GM12878 (cell line): ENCODE results near the gene SGO1. TPM values are rescaled to one million over a fixed set of nuclear protein-coding genes. Genes with fewer than 3 reads are reported as not detected.

Experiments used
- ATAC-seq: fragments of 200-7000 bp; cut with Tn5 transposase; 3 replicates; pipeline ENCODE4 v1.9.1; 2020; ENCODE audit warnings: mild to moderate bottlenecking, moderate library complexity
- BruUV-seq: library from RNA; stranded (reverse); fragments of 400-500 nt; replicated peaks from 2 replicates; lab custom pipeline; 2021; lab: Mats Ljungman, UMichigan
- CTCF ChIA-PET: fragments of 300-600 bp; sonication (Branson Sonifier 250); formaldehyde crosslinking; extraction: SDS; loops from one replicate; lab custom pipeline; 2021; ENCODE audit warnings: inconsistent platforms; lab: Yijun Ruan, JAX
- POLR2A ChIA-PET: fragments of 350-600 bp; formaldehyde crosslinking; extraction: SDS; loops from one replicate; lab custom pipeline; 2021; ENCODE audit warnings: inconsistent platforms; lab: Charles Lee
- RAD21 ChIA-PET: fragments of 300-600 bp; sonication (Branson Sonifier 250); formaldehyde crosslinking; loops from one replicate; lab custom pipeline; 2023; ENCODE audit warnings: antibody characterized with exemption; ENCODE audit not compliant: unreplicated experiment; lab: Charles Lee
- SMC1A ChIA-PET: fragments of 300-600 bp; sonication (Branson Sonifier 250); formaldehyde crosslinking; loops from one replicate; lab custom pipeline; 2023; ENCODE audit not compliant: unreplicated experiment, uncharacterized antibody; lab: Charles Lee
- DNase-seq: peaks from one replicate; pipeline ENCODE4 v3.0.0-alpha.2; 2011; ENCODE audit warnings: low read depth, low spot score
- FAIRE-seq: peaks from 3 replicates; lab custom pipeline; 2011; peaks lifted over from hg19 to GRCh38; lab: Jason Lieb, UNC
- H2AFZ ChIP-seq: 2 replicates; pipeline ENCODE4 v1.6.0; 2011; ENCODE audit warnings: low read depth, low read length, control low read depth; ENCODE audit not compliant: control insufficient read depth
- H3K27ac ChIP-seq: 2 replicates; pipeline ENCODE4 v1.5.1; 2011; ENCODE audit warnings: control low read depth; ENCODE audit not compliant: control insufficient read depth, insufficient read depth
- H3K27me3 ChIP-seq, 2 experiments: replicated peaks in 1 of 2; 2 replicates each; pipeline versions ENCODE4 v1.6.0 to v1.6.1; 2011; ENCODE audit warnings: low read length in 1 of 2; ENCODE audit not compliant: control insufficient read depth in 2 of 2, insufficient read depth in 2 of 2
- H3K36me3 ChIP-seq, 2 experiments: 2 replicates each; pipeline ENCODE4 v1.5.1; 2011; ENCODE audit warnings: low read length in 1 of 2; ENCODE audit not compliant: control insufficient read depth in 2 of 2, insufficient read depth in 2 of 2
- H3K4me1 ChIP-seq: 2 replicates; pipeline ENCODE4 v1.6.1; 2011; ENCODE audit warnings: mild to moderate bottlenecking, low read length, moderate library complexity, mixed read lengths; ENCODE audit not compliant: control insufficient read depth, insufficient read depth
- H3K4me2 ChIP-seq: 2 replicates; pipeline ENCODE4 v1.6.0; 2011; ENCODE audit warnings: control low read depth; ENCODE audit not compliant: control insufficient read depth, insufficient read depth
- H3K4me3 ChIP-seq: fragments of 200-600 bp; sonication (generic); 2 replicates; pipeline ENCODE4 v1.5.1; 2016
- H3K79me2 ChIP-seq: 2 replicates; pipeline ENCODE4 v1.6.0; 2011; ENCODE audit warnings: low read length; ENCODE audit not compliant: control insufficient read depth, insufficient read depth
- H3K9ac ChIP-seq: 2 replicates; pipeline ENCODE4 v1.8.0; 2011; ENCODE audit warnings: low read length, control low read depth, mixed read lengths; ENCODE audit not compliant: control insufficient read depth, insufficient read depth
- H3K9me3 ChIP-seq: replicated peaks from 3 replicates; pipeline ENCODE4 v1.5.1; 2011; ENCODE audit warnings: mild to moderate bottlenecking, low read length; ENCODE audit not compliant: control insufficient read depth, insufficient read depth
- H4K20me1 ChIP-seq: 2 replicates; pipeline ENCODE4 v1.6.0; 2011; ENCODE audit not compliant: control insufficient read depth, insufficient read depth
- BRCA1 ChIP-seq: IDR thresholded peaks from 2 replicates; pipeline ENCODE4 v1.6.1; 2011; ENCODE audit warnings: low read depth, low read length, improper control_type of control experiment
- ESRRA ChIP-seq: IDR thresholded peaks from 2 replicates; pipeline ENCODE4 v1.6.1; 2012; ENCODE audit warnings: mild to moderate bottlenecking, low read length, improper control_type of control experiment
- MYC ChIP-seq: IDR thresholded peaks from 2 replicates; pipeline ENCODE4 v1.6.1; 2011; ENCODE audit warnings: mild to moderate bottlenecking, low read length, moderate library complexity, inconsistent platforms; ENCODE audit not compliant: insufficient read depth, insufficient replicate concordance, insufficient read length, severe bottlenecking
- NFYA ChIP-seq: IDR thresholded peaks from 2 replicates; pipeline ENCODE4 v1.6.1; 2011; ENCODE audit warnings: low read depth, mild to moderate bottlenecking, low read length, improper control_type of control experiment, borderline replicate concordance
- NRF1 ChIP-seq: conservative IDR thresholded peaks from 2 replicates; pipeline ENCODE4 v1.6.1; 2011; ENCODE audit warnings: mild to moderate bottlenecking, low read depth, low read length, improper control_type of control experiment
- POLR2A ChIP-seq: IDR thresholded peaks from 2 replicates; pipeline ENCODE4 v1.6.1; 2011; ENCODE audit warnings: low read depth, mild to moderate bottlenecking, low read length
- SMAD1 ChIP-seq: fragments of 450-650 bp; IDR thresholded peaks from 2 replicates; pipeline ENCODE4 v1.6.1; 2018; ENCODE audit warnings: mild to moderate bottlenecking, low read depth; ENCODE audit not compliant: partially characterized antibody
- SPI1 ChIP-seq: IDR thresholded peaks from 2 replicates; pipeline ENCODE4 v1.6.1; 2011; ENCODE audit warnings: low read depth, mild to moderate bottlenecking, low read length, moderate library complexity, borderline replicate concordance; ENCODE audit not compliant: insufficient read depth
- SREBF2 ChIP-seq: IDR thresholded peaks from 2 replicates; pipeline ENCODE4 v1.6.1; 2012; ENCODE audit warnings: mild to moderate bottlenecking, low read length
- STAT3 ChIP-seq: IDR thresholded peaks from 2 replicates; pipeline ENCODE4 v1.6.1; 2011; ENCODE audit warnings: low read depth, low read length, improper control_type of control experiment
- TBL1XR1 ChIP-seq: IDR thresholded peaks from 2 replicates; pipeline ENCODE4 v1.6.1; 2012; ENCODE audit warnings: low read depth, low read length, improper control_type of control experiment
- TCF7 ChIP-seq: IDR thresholded peaks from 2 replicates; pipeline ENCODE4 v1.6.1; 2014; ENCODE audit warnings: antibody characterized with exemption, borderline replicate concordance
- WRNIP1 ChIP-seq: IDR thresholded peaks from 2 replicates; pipeline ENCODE4 v1.6.1; 2011; ENCODE audit warnings: low read depth, low read length, improper control_type of control experiment, borderline replicate concordance
- YY1 ChIP-seq: IDR thresholded peaks from 2 replicates; pipeline ENCODE4 v1.6.1; 2011; ENCODE audit warnings: low read depth, mild to moderate bottlenecking, low read length
- WGBS: methylation state at CpG from one replicate; pipeline ENCODE4 v1.1.6; 2016; ENCODE audit warnings: low lambda C conversion rate; ENCODE audit not compliant: insufficient replicate concordance, insufficient coverage; ENCODE audit errors: missing lambda C conversion rate; 5-methylcytosine and 5-hydroxymethylcytosine counted together
- in situ Hi-C: fragments of 300-500 bp; cut with MboI; formaldehyde crosslinking; loops from 9 replicates; pipeline ENCODE4 v1.14.3; 2018; ENCODE audit warnings: mixed read lengths
- intact Hi-C: fragments of 100-400 bp; cut with micrococcal nuclease; formaldehyde crosslinking; loops from one replicate; pipeline ENCODE4 v1.14.2; 2022; ENCODE audit not compliant: unreplicated experiment
- polyA plus RNA-seq, 11 experiments: library from polyadenylated mRNA; depleted of rRNA in 4 of 11; unstranded in 6 of 11; stranded (reverse) in 5 of 11; fragments of >200 nt; fragmentation: Nextera tagmentation in 4 of 11; fragmentation: Illumina TruSeq in 1 of 11; extraction: Ambion mirVana in 4 of 11; extraction: Trizol in 1 of 11; gene quantifications; 1 replicate in 1 of 11; 2 replicates in 10 of 11; pipeline versions ENCODE4 v1.2.1 to v1.2.3, GENCODE V29; 2011 to 2016; ENCODE audit warnings: inconsistent platforms in 2 of 11, missing spikeins in 2 of 11, low read depth in 1 of 11
- total RNA-seq, 4 experiments: library from RNA; depleted of rRNA in 3 of 4; stranded (reverse); fragments of >200 nt in 3 of 4; fragmentation: Illumina TruSeq in 1 of 4; extraction: Trizol in 1 of 4; gene quantifications; 2 replicates each; pipeline versions ENCODE4 v1.2.1 to v1.2.3, GENCODE V29; 2013 to 2021

Gene SGO1
- total and polyA plus RNA-seq, 10 of the 15 experiments (the other 5 are each of a cell fraction or from before 2014, with no cell fraction given): 10.9 to 46.2 (median 17.6) TPM

DNA sequence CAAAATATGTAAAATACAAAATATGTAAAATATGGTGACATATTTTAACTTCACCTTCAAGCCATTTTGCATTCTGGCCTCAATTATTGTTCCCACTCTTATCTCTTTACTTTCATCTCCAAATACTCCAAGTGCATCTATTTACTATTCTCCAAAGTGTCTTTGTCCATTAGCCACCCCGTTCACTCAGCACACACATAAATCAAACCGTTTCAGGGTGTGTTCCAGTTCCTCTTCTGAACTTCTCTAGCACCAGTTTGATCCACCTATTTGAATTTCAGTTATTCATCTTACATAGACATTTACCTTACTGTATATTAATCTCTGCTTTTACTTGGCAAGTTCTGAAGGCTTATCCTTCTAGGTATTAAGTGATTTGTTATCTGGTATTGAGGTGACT lies 45.1 kb downstream of the SGO1 start:
- intact Hi-C loops (no loop called here), in situ Hi-C loops (no loop called here)
- WGBS: 54% methylated on average over 2 of the region's 2 CpGs
- no TSS peak for BruUV-seq
- Histone ChIP-seq H2AFZ (no peak overlapping the region), H4K20me1 (no peaks in the 10 kb centered on the region), H3K9me3 (no peaks in the 10 kb centered on the region), H3K79me2 (no peaks in the 10 kb centered on the region), H3K4me2 (no peak overlapping the region), H3K36me3 (peaks cover 0 to 4% of the 10 kb centered on the region in 2 experiments; a peak in 3 of 4 replicates), H3K27me3 (no peaks in the 10 kb centered on the region), H3K4me1 (no peaks in the 10 kb centered on the region), H3K9ac (no peak overlapping the region), H3K4me3 (no peak overlapping the region), H3K27ac (no peak overlapping the region)
- SMC1A ChIA-PET: interaction anchor here (0.5 kb wide), 1 partner anchor 19 kb away, joined by 3 read pairs; no protein-coding TSS in a partner anchor
- FAIRE-seq: no peak
- DNase-seq: no peak
- CTCF ChIA-PET: no interaction called here
- POLR2A ChIA-PET: no interaction called here
- RAD21 ChIA-PET: no interaction called here
- TF ChIP-seq TCF7 (no peak), SPI1 (no peak), STAT3 (no peak), NRF1 (no peak), BRCA1 (no peak), MYC (no peak), SMAD1 (no peak), ESRRA (no peak), WRNIP1 (no peak), SREBF2 (no peak), TBL1XR1 (no peak), YY1 (no peak), NFYA (no peak), POLR2A (no peak)
- no peak for ATAC-seq
